SU-DHL-6 (cell line): ENCODE results near the gene ATXN7L1.

Source experiments
- H2AFZ ChIP-seq: fragments of 200-600 bp; sonication (generic); 2 replicates; pipeline ENCODE4 v1.6.1; 2014; ENCODE audit warnings: low read depth, mild to moderate bottlenecking, moderate library complexity, mixed read lengths, antibody characterized with exemption, low read length; ENCODE audit not compliant: severe bottlenecking
- H3F3A ChIP-seq: fragments of 200-600 bp; shearing (Covaris generic); 2 replicates; pipeline ENCODE4 v1.6.0; 2016; ENCODE audit warnings: antibody characterized with exemption, mild to moderate bottlenecking; ENCODE audit not compliant: insufficient read depth
- H3K27ac ChIP-seq: fragments of 200-600 bp; sonication (generic); 2 replicates; pipeline ENCODE4 v1.5.1; 2016; ENCODE audit warnings: low read depth, mild to moderate bottlenecking, low read length, moderate library complexity, mixed read lengths
- H3K27me3 ChIP-seq: fragments of 200-600 bp; sonication (generic), shearing (Covaris generic); 2 replicates; pipeline ENCODE4 v1.6.0; 2014; ENCODE audit warnings: mild to moderate bottlenecking, low read length
- H3K36me3 ChIP-seq: fragments of 200-600 bp; sonication (generic); 2 replicates; pipeline ENCODE4 v1.6.1; 2014; ENCODE audit warnings: mild to moderate bottlenecking, low read length, mixed read lengths
- H3K4me2 ChIP-seq: fragments of 300-600, 200-600 bp; shearing (Covaris generic), sonication (generic); 2 replicates; pipeline ENCODE4 v1.6.0; 2014; ENCODE audit warnings: low read length, low read depth, mild to moderate bottlenecking; ENCODE audit not compliant: poor library complexity, severe bottlenecking
- H3K4me3 ChIP-seq: fragments of 200-600 bp; sonication (generic); 2 replicates; pipeline ENCODE4 v1.5.1; 2014; ENCODE audit warnings: antibody characterized with exemption, low read length, mild to moderate bottlenecking, mixed read lengths; ENCODE audit not compliant: insufficient read depth, poor library complexity, severe bottlenecking
- H3K79me2 ChIP-seq: fragments of 200-600 bp; sonication (generic); 2 replicates; pipeline ENCODE4 v1.6.1; 2014; ENCODE audit warnings: mild to moderate bottlenecking, low read length, moderate library complexity; ENCODE audit not compliant: insufficient read depth
- H3K9ac ChIP-seq: fragments of 200-600 bp; sonication (generic); 2 replicates; pipeline ENCODE4 v1.7.0; 2014; ENCODE audit warnings: mild to moderate bottlenecking, low read length
- H3K9me2 ChIP-seq: fragments of 200-600 bp; sonication (generic); replicated peaks from 2 replicates; pipeline ENCODE4 v1.6.1; 2014; ENCODE audit warnings: low read length; ENCODE audit not compliant: insufficient read depth
- H3K9me3 ChIP-seq: fragments of 200-600 bp; sonication (generic); 2 replicates; pipeline ENCODE4 v1.6.1; 2014; ENCODE audit warnings: low read length, mixed read lengths; ENCODE audit not compliant: insufficient read depth
- H4K20me1 ChIP-seq: fragments of 200-600 bp; sonication (generic); 2 replicates; pipeline ENCODE4 v1.6.1; 2014; ENCODE audit warnings: low read depth, mild to moderate bottlenecking, antibody characterized with exemption, low read length, moderate library complexity, mixed read lengths
- EZH2phosphoT487 ChIP-seq: fragments of 200-600 bp; sonication (generic), shearing (Covaris generic); conservative IDR thresholded peaks from 2 replicates; pipeline ENCODE4 v1.6.1; 2018; ENCODE audit warnings: mild to moderate bottlenecking, antibody characterized with exemption, low read length, moderate library complexity, mixed read lengths
- TF ChIP-seq, protein P1 (sequence below): fragments of 200-600 bp; sonication (generic); IDR thresholded peaks from one replicate; pipeline ENCODE4 v1.5.1; 2017; ENCODE audit warnings: antibody characterized with exemption, mild to moderate bottlenecking, low read length, moderate library complexity; ENCODE audit not compliant: insufficient read depth, poor library complexity, severe bottlenecking

Gene ATXN7L1

DNA sequence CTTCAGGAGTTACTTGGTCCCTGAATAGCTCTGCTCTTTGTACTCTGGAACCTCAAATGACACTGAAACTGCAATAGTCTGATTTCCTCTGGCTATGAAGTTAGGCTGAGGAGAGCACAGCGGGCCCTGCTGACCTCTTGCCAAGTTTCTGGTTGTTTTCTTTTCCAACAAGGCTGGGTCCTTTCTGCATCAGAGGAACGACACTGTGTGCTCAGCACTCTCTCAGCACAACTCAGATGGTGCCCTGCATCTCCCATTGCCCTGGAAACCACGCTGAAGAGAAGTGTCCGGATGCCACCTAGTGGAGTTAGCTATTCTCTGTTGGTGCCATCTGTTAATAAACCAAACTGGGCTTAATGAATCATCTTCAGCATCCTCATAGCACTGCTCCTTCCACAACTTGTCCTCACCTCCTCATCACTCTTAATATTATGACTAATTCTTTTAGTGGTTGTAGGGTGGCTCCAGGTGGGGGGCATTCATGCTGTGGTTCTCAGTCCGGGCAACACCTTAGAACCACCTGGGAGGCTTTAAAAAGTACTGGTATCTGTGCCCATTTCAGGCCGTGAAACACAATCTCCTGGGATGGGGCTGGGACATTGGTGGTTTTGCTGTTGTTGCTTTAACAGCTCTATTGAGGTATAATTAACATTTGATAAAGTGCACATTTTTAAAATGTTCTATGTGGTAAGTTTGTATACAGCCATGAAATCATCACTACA lies 286.9 kb downstream of the ATXN7L1 start:
- Histone ChIP-seq H2AFZ (peak overlapping the region; percentile 22), H3K4me2 (no peak overlapping the region), H4K20me1 (no peaks in the 10 kb centered on the region), H3K9me3 (no peaks in the 10 kb centered on the region), H3K9me2 (no peaks in the 10 kb centered on the region), H3K79me2 (no peaks in the 10 kb centered on the region), H3K36me3 (no peaks in the 10 kb centered on the region), H3F3A (peaks cover 8% of the 10 kb centered on the region; the same call in 1 of the 2 replicates), H3K27me3 (no peaks in the 10 kb centered on the region), H3K27ac (no peak overlapping the region), H3K9ac (no peak overlapping the region), H3K4me3 (no peak overlapping the region)
- TF ChIP-seq EZH2phosphoT487: no peak
- TF ChIP-seq, protein P1, sequence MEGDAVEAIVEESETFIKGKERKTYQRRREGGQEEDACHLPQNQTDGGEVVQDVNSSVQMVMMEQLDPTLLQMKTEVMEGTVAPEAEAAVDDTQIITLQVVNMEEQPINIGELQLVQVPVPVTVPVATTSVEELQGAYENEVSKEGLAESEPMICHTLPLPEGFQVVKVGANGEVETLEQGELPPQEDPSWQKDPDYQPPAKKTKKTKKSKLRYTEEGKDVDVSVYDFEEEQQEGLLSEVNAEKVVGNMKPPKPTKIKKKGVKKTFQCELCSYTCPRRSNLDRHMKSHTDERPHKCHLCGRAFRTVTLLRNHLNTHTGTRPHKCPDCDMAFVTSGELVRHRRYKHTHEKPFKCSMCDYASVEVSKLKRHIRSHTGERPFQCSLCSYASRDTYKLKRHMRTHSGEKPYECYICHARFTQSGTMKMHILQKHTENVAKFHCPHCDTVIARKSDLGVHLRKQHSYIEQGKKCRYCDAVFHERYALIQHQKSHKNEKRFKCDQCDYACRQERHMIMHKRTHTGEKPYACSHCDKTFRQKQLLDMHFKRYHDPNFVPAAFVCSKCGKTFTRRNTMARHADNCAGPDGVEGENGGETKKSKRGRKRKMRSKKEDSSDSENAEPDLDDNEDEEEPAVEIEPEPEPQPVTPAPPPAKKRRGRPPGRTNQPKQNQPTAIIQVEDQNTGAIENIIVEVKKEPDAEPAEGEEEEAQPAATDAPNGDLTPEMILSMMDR: peak; percentile 75

GRCh38 chr7:105587909-105588635 lies 288.3 kb downstream of the ATXN7L1 start:
- Histone ChIP-seq H3K9me2 (no peaks in the 10 kb centered on the region), H4K20me1 (no peaks in the 10 kb centered on the region), H3K79me2 (no peaks in the 10 kb centered on the region), H3F3A (no peaks in the 10 kb centered on the region), H3K27me3 (no peaks in the 10 kb centered on the region), H2AFZ (no peak overlapping the region), H3K36me3 (no peaks in the 10 kb centered on the region), H3K9ac (no peak overlapping the region), H3K27ac (no peak overlapping the region), H3K4me3 (no peak overlapping the region), H3K9me3 (no peaks in the 10 kb centered on the region), H3K4me2 (no peak overlapping the region)
- TF ChIP-seq EZH2phosphoT487: no peak
- TF ChIP-seq, protein P1: no peak

- Histone ChIP-seq H3K4me2 (no peak overlapping the region), H3K4me3 (no peak overlapping the region), H3K9me2 (no peaks in the 10 kb centered on the region), H3K79me2 (no peaks in the 10 kb centered on the region), H3K36me3 (no peaks in the 10 kb centered on the region), H3K27me3 (no peaks in the 10 kb centered on the region), H2AFZ (no peak overlapping the region), H3K27ac (no peak overlapping the region), H4K20me1 (no peaks in the 10 kb centered on the region), H3K9me3 (no peaks in the 10 kb centered on the region), H3F3A (no peaks in the 10 kb centered on the region), H3K9ac (no peak overlapping the region)
- TF ChIP-seq EZH2phosphoT487: no peak
- TF ChIP-seq, protein P1: no peak
Observed at GRCh38 chr7:105585850-105586500, 290.4 kb downstream of the ATXN7L1 start.
